NCI-H69 (cell line): ENCODE results near the gene PITX1.
A peak's percentile ranks its signal among the peaks of the same experiment; 100 is the strongest.

Experiments
- DNase-seq: peaks from one replicate; lab custom pipeline; 2025; lab: John Stamatoyannopoulos, UW

Gene PITX1

DNA sequence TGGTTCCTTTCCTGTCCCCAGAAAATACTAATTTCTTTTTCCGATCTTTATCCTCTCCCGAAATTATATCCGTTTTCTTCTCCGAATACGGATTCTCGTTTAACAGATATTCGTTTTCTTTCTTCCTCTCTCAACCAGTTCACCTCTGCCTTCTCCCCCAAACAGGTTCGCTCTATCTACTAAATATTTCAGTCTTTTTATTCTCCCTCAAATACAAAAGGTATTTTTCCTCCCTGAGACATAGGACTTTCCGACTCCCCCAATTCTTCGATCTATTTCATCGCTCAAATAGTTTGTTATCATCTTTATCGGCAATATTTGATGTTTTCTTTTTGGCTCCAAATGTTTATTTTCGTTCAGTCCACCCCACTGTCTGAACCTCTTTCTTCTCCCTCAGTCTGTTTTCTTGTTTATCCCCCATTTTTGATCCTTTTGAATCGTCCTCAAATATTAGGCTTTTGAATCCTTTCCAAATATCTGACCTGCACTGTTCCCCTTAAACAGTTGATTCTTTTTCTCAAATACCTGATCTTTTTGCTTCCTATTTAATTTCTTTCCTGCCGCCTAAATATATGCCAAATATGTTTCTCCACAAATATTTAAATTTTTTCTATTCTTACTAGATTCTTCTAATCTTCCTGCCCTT lies 4.4 kb downstream of the PITX1 start:
- no peak for DNase-seq

DNA sequence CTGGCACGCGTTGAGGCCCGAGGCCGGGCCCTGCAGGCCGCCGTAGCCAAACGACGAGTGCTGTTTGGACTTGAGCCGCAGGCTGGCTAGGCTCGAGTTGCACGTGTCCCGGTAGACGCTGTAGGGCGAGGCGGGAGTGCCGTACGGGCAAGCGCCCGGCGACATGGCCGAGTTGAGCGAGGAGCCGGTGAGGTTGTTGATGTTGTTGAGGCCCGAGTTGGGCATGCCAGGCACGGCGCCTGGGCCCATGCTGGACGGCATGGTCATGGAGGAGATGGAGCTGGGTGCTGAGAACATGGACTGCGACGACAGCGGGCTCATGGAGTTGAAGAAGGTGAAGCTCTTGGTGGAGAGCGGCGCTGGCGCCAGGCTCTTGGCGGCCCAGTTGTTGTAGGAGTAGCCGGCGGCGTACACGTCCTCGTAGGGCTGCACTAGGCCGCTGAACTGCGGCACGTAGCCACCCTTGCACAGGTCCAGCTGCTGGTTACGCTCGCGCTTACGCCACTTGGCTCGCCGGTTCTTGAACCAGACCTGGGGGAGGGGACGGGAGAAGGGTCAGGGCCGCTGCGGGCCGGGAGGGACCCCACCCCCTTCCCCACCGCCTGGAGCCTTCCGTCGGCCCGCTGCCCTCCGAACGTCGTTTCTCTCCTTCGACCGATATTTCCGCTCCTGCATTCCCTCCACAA lies 5.1 kb downstream of the PITX1 start:
- DNase-seq, result no peak

DNA sequence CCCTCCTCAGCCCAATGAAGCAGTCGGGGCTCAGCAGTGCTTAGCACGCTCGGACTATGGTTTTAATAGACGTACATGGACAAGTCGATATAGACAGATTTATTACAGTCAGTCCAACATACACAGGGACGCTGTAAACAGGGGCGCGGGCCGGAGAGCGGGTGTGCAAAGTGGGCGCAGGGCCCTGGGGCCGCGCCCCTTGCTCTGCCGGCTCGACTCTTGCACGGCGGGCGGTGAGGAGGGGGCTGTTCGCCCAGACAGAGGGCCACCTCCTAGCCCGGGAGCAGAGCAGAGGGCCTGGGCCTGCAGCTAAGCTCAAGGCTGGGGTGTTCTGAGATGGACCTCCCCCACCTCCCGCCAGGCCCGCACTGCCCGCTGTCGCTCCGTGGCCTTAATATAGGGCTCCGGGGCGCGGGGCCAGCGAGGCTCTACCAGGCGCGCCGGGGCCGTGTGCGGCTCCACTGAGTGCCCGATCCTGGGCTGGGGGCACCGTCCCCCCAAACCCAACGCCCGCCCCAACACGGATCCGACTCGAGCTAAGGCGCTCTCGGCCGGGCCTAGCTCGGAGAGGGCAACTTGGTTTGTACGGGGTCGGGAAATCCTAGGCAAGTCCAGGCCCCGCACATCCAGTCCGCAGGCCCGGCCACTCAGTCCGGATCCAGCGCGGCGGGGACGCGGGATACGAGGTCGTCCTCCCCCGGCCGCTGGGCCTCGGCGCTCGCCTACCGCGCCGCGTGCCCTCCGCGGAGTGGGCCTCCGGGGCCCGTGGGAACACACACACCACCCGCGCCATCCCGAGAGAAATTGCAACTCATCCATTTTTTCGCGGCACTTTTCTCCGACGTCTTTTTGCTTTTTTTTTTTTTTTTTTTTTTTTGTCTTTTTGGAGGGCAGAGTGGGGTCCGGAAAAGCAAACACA lies 6.1 kb downstream of the PITX1 start:
- no peak for DNase-seq

DNA sequence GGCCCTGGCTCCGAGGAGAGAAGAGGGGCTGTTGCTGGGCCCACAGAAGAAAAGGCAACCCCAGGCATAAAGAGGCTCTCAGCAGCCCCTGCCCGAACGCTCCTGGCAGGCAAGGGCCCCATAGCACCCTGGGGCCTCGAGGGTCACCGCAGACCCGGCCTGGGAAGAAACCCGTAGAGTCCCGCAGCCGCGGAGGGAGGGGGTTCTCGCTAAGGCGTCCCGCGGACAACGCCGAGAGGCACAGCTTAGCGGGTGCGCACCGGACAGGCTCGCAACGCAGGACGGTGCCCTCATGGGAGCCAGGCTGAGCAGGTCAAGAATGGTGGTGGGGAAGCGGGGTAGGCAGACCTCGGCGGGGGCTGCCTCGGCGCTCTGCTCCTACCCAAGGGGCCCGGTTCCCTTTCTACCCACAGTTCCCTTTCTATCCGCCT lies 6.7 kb downstream of the PITX1 start:
- DNase-seq, result no peak

DNA sequence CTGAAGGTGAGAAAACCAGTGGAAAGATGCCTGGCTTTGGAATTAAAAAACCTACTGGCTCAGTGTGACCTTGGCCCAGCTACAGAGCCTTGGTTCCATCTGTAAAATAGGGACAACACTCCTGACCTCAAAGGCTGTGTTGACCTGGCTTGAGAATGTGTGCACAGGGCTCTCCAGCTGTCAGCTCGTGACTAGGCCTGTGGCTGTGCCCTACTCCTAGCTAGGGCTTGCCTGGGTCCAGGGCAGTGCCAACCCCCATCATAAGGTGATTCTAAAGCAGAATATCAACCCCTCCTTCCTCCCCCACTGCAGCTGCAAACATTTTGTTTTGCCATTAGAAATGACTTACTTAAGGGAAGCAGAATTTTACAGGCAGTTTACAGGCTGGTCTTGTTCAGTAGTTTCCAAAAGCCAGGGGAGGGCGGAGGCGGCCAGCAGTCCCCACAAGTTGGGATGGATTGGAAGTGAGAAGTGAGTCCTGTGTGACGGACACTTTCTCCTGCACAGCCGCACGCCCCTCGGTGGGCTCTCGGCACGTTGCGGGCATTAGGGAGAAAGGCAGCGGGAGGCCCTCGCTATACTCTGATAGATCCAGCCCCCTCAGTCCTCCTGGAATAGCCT lies 7.3 kb downstream of the PITX1 start:
- DNase-seq, result no peak

DNA sequence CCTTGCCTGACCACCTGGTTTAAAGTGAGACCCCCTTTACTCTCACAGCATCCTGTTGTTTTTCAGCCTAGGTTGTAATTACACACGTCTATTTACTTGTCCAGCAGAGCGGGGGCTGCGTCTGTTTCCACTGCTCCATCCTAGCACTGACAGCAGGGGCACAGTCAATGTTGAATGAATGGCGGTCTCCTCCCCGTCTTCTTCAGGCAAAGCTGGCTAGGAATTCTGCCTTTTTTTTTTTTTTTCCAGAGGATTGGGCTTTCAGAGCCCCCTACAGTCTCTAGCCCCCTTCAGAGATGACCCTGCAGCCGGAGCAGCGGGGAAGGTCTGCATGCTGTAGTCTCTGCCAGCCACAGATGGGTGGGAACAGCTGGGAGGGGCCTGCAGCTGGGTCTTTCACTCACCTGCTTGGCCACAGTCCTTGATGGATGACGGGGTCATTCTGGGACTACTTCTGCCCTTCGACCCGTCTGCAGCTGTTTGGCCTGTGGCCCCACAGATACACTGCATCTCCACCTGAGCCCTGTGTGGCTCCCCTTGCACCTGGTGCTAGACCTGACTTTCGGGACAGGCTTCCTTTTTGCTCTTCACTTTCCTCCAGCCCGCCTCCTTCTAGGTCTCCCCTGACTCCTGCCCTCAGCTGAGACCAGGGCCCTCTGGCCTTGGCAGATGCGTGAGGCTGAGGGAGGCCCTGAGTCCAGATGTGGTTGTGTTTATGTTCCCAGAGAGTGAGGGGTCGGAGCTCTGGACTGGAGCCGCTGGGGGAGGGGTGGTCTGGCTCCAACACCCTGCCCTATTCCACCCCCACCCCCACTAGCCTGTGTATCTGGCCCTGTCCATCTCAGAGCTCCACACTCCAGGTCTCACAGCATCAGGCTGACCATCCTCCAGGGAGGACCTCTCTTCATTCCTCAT lies 8.0 kb downstream of the PITX1 start:
- DNase-seq, result no peak

DNA sequence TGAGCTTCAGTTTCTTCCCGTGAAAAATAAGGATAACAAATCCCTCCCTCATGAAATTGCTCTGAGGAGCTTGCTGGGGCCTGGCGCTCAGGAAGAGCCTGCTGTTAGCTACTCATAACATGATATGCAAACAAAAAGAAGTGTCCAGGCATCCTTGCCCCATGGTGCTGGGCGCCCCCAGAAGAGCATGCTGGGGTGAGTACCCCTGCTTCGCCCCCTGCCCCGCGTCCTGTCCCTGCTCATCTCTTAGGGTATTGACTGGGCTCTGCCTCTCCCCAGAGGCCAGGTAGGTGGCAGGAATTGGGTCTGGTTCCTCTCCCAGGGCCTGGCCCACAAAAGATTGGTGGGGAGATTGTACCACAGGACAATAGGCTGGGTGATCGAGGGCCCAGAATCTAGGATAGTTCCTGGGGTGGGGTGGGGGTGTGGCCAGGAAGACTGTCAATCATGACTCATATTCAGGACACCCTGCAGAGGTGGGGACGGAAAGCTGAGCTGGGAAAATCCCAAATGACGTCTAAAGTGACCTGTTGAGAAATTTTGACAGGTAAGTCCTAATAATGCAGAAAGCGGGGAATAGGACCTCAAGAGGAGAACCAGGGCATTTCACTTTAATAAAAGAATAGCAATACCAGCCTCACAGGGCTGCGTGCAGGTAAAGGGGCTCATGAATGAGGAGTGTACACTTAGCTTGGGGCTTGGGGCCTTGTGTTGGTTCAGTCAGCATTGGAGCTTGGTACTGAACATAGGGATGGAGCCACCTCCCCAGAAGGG lies 8.9 kb downstream of the PITX1 start:
- peak; percentile 33 for DNase-seq

DNA sequence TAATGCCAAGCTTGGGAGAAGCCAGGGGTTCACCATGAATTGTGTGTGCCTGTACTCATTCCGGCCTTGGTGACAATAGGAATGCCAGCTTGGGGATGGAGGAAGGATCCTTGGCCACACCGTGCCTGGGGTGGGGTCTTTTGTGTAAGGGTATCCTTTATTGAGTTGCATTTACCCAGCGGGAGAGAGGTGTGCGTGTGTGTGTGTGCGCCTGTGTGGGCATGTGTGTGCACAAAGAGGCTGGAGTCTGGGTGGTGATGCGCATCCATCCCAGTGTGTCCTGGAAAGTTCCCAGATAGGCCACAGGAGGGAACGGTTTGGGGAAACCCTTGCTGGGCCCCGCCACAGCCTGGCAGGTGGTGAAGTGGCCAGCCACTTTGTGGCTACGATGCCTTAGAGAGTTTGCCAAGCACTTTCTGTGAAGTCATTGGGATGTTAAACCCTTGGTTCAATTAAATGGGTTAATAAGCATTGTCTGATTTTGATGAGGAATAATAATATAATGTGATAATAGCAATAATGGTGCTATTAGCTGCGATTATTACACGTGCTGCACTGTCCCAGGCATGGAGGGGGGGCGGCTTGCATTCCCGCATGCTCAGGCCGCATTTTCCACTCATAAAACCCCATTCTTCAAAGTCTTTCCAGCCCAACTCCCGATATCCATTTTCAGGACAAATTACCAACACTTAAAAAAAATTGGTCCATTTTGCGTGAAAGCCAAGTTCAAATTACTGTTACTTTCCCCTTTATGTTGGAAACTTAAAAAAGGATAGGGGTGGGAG lies 13.7 kb downstream of the PITX1 start:
- no peak for DNase-seq

DNA sequence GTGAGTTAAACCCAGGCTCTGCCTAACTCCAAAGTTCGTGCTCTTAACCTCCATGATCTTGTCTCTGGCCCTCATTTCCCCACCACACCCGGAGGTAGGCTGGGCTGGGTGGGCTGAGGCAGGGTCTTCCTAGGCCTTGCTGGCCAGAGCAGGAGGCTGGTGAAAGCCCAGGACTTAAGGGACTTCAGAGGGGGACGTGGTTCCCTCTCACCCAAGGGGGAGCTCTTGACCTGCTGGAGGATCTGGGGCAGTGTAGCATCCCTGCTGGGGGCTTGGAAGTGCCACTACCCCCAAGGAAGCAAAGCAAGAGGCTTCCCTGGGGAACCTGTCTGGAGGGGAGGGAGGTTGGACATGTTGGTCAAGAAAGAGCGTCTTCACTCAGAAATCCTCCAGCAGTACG lies 14.7 kb downstream of the PITX1 start:
- DNase-seq, result peak; percentile 8

DNA sequence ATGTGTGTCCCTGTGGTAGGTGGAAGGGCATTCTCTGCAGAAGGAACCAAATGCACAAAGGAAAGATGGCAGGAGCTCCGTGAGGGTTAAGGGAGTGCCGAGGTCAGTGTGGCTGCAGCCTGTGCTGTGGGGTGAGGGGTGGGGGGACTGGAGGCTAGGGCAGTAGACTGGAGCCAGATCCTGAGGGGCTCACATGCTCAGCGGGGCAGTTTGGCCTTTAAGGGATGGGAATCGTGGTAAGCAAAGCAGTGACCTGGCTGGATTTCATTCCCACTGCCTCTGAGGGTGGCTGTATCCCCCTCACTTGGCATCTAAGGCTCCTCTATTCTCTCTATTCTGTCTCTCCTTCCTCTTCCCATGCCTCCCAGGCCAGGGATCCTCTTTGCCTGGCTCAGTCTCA lies 15.6 kb downstream of the PITX1 start:
- no peak for DNase-seq

DNA sequence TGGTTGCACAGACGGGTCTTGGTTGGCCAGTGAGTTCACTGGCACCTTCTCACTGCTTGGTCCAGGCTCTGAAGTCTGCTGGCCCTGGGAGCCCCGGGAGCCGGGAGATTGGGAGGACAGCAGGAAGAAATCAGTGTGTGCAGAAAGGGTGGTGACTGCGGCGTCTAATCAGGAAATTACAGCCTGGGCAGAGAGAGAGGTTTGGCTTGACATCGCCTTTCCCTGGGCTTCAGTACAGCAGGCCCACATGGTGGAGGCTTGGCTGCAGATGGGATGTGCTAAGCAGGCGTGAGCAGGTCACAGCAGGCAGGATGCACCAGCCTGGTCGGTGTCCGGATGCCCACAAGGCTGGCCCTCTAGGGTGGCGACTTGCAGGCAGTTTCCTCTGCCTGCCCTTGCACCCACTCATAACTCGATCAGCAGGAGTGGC lies 17.2 kb downstream of the PITX1 start:
- no peak for DNase-seq

DNA sequence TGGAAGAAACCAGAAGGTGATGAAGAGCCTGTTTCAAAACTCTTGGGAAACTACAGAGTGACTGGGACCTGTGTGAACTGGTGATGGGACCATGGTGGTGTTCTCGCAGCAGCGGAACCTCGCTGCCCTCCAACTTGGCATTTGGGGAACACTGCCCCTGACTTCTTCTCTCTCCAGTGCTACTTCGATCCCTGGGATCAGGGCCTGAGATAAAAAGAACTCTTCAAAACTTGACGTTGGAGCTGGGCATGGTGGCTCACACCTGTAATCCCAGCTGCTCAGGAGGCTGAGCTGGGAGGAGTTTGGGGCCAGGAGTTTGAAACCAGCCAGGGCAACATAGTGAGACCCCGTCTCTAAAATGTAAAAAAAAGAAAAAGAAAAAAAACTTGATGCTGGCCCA lies 18.1 kb downstream of the PITX1 start:
- DNase-seq, result no peak

DNA sequence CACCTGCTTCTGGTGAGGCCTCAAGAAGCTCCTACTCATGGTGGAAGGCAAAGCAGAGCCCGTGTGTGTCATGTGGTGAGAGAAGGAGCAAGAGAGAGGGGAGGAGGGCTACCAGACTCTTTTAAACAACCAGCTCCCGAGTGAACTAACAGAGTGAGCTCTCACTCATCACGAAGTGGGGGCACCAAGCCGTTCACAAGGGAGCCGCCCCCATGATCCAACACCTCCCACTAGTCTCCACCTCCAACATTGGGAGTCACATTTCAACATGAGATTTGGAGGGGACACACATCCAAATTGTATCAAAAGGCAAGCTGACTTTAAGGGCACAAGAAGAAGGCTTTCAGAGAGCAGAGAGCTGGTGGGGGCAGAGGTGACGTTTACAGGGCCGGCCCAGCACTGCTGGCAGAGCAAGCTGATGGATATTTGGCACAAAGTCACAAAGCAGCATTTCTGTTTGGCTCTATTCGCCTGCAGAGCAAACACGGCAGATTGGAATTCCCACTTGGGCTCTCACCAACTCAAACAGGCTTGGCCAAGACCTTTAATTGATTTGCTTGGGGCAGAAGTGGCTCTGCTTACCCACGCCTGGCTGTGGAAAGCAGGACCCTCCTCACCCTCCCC lies 20.0 kb downstream of the PITX1 start:
- DNase-seq, result peak; percentile 12

DNA sequence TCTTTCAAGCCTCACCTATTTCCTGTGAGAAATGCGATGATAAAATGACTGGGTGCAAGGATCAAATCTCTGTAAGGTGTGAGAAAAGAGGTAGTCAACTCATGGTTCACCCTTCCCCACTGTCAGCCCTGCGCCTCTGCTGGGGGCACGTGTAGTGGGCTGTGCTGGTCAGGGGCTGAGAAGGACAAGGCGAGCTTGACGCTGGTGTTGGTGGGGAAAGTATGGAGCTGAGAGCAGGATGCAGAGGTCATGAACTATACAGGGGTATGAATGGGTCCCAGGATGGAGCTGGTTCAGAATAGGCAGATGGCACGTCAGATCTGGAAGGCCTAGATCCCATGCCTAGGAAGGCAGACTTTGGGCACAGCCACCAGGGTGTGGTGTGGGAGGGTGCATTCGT lies 20.6 kb downstream of the PITX1 start:
- no peak for DNase-seq

DNA sequence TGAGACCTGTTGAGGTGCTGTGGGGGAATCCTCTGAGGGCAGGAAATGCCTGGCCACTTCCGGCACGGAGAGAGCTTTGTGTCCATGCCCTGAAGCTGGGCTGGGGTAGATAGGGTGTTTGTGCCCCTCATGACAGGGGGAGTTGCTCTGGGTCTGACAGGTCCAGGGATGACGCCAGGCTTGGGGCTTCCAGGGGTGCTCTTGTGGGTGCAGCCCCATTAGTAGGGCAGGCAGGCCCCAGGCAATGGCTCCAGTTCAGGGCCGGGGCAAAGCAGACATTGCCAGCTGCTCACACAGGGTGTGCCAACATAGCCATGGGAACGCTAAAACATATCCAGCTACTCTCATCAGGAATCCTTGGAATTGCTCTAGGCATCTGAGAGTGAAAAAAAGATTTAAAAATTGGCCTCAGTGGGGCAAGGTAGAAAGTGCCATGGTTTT lies 21.1 kb downstream of the PITX1 start:
- DNase-seq, result no peak

DNA sequence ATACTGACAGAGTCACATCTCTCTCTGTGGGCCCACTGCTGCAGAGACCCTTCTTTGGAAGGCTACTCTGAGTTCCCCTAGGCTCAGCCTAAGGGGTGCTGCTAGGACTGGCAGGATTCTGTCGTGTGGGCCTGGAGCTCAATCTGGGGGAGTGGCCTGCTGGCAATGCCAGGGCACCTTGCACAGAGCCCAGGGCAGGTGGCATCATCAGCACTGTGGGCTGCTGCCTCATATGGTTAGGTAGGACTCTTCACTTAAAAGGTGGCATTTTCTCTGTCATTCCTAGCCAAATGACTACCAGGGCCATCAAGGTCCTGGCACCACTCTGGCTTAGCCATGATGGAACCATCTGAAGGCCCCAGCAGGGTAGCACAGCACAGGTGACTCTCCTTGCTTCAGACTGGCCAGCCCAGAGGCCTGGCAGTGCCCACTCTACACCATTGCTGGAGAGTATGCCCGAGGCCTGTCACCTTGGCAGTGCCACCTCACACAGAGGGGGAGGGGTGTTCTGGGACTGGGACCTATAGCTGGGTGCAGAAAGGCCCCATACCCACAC lies 21.9 kb downstream of the PITX1 start:
- no peak for DNase-seq

DNA sequence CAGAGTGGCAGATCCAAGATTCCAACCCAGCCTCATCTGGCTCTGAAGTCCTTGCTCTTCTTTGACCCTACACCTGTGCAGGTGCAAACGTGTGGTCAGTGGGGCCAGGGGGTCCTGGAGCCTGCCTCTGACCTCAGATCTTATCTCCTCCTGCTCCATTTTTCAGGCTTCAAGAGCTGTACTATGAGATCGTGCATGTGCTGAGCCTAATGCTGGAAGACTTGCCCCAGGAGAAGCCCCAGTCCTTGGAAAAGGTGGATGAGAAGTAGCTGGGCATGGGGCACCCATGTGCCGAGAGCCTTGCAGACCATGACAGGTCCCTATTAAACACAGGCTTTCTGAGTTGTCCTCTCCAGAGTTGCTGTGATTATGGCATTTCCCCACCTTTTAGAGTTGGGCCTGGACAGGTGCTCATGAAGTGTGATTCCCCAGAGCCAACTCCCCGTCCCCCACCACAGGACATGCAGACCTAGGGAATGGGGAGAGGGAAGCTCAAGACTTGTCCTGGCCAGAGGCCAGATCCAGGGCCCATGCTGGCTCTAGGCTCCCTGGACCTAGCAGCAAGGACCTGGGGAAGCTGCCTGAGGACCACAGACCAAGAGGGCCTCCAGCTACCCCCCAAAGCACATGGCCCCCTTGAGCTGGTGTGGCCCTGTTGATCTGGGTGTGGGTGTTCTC lies 22.5 kb downstream of the PITX1 start:
- DNase-seq, result no peak
